SH-SY5Y (cell line): ENCODE measurements around the gene ARMC6.

ENCODE experiments used
- GATA2 ChIP-seq: IDR thresholded peaks from 2 replicates; pipeline ENCODE4 v1.6.1; 2011; ENCODE audit warnings: mild to moderate bottlenecking, low read depth, low read length
- GATA3 ChIP-seq: IDR thresholded peaks from 2 replicates; pipeline ENCODE4 v1.6.1; 2011; ENCODE audit warnings: low read depth, mild to moderate bottlenecking, low read length, moderate library complexity

- TF ChIP-seq GATA3 (no peak), GATA2 (no peak)
Observed at GRCh38 chr19:19098084-19098702, 64.8 kb downstream of the ARMC6 start.
